ENCODE data around the gene ERBB4.

Gene ERBB4

GRCh38 chr2:212367431-212367830 is 171.2 kb downstream of the ERBB4 start:
- TF ChIP-seq CTCF (IDR thresholded peaks at IDR 0.05; ENCODE audit: borderline replicate concordance, insufficient read depth, low read depth, low read length), result no peak
- H3K4me3 ChIP-seq (ENCODE audit: low read depth, low read length), result no peak overlapping the region

- H3K4me3 ChIP-seq (ENCODE audit: low read depth, low read length), result no peak overlapping the region
- TF ChIP-seq CTCF (IDR thresholded peaks at IDR 0.05; ENCODE audit: borderline replicate concordance, insufficient read depth, low read depth, low read length), result no peak
These were observed 174.3 kb downstream of the ERBB4 start for GRCh38 chr2:212364112-212364985.

- no peak for TF ChIP-seq CTCF (IDR thresholded peaks at IDR 0.05; ENCODE audit: borderline replicate concordance, insufficient read depth, low read depth, low read length)
- H3K4me3 ChIP-seq (ENCODE audit: low read depth, low read length), result no peak overlapping the region
These were observed 177.3 kb downstream of the ERBB4 start for GRCh38 chr2:212361174-212361756.

- no peak for TF ChIP-seq CTCF (IDR thresholded peaks at IDR 0.05; ENCODE audit: borderline replicate concordance, insufficient read depth, low read depth, low read length)
- no peak overlapping the region for H3K4me3 ChIP-seq (ENCODE audit: low read depth, low read length)
These were observed 178.5 kb downstream of the ERBB4 start for GRCh38 chr2:212360068-212360460.

GRCh38 chr2:212359425-212360067 is 179.1 kb downstream of the ERBB4 start:
- TF ChIP-seq CTCF (IDR thresholded peaks at IDR 0.05; ENCODE audit: borderline replicate concordance, insufficient read depth, low read depth, low read length), result no peak
- no peak overlapping the region for H3K4me3 ChIP-seq (ENCODE audit: low read depth, low read length)

- TF ChIP-seq CTCF (IDR thresholded peaks at IDR 0.05; ENCODE audit: borderline replicate concordance, insufficient read depth, low read depth, low read length), result no peak
- no peak overlapping the region for H3K4me3 ChIP-seq (ENCODE audit: low read depth, low read length)
These were observed 181.0 kb downstream of the ERBB4 start for GRCh38 chr2:212357606-212358005.
